Activated CD4-positive, alpha-beta memory T cell treated with anti-CD3 and anti-CD28 coated beads for 36 hours (primary cell): Measurements from ENCODE around the gene MYO1H. TPM values are rescaled to one million over a fixed set of nuclear protein-coding genes. Genes with fewer than 3 reads are reported as not detected.

Experiments used
- CTCF ChIA-PET: fragments of 350-600 bp; sonication (Branson Sonifier 250); formaldehyde crosslinking; loops from one replicate; lab custom pipeline; 2021; ENCODE audit warnings: antibody characterized with exemption, inconsistent platforms; lab: Charles Lee
- POLR2A ChIA-PET: fragments of 350-600 bp; sonication (Branson Sonifier 250); formaldehyde crosslinking; loops from one replicate; lab custom pipeline; 2021; ENCODE audit warnings: antibody characterized with exemption; lab: Charles Lee
- DNase-seq: peaks from one replicate; pipeline ENCODE4 v3.0.0-alpha.2; 2020
- H3K27ac Mint-ChIP-seq: one replicate; pipeline ENCODE4 v1.8.0; 2021; ENCODE audit warnings: mixed read lengths
- H3K27me3 Mint-ChIP-seq: one replicate; pipeline ENCODE4 v1.8.0; 2021; ENCODE audit warnings: mixed read lengths
- H3K36me3 Mint-ChIP-seq: one replicate; pipeline ENCODE4 v1.8.0; 2021; ENCODE audit warnings: mixed read lengths
- H3K4me1 Mint-ChIP-seq: one replicate; pipeline ENCODE4 v1.8.0; 2021; ENCODE audit warnings: low read depth, mixed read lengths
- H3K4me3 Mint-ChIP-seq: one replicate; pipeline ENCODE4 v1.8.0; 2021; ENCODE audit warnings: mild to moderate bottlenecking, mixed read lengths
- H3K9me3 Mint-ChIP-seq: one replicate; pipeline ENCODE4 v1.8.0; 2021; ENCODE audit warnings: mixed read lengths
- intact Hi-C: fragments of 100-400 bp; cut with micrococcal nuclease; formaldehyde crosslinking; loops from one replicate; pipeline ENCODE4 v1.15.1; 2023
- total RNA-seq, 2 experiments: library from RNA; stranded (reverse); gene quantifications; one replicate each; pipeline ENCODE4 v1.2.3, GENCODE V29; 2021

Gene MYO1H
- total RNA-seq, 2 experiments from 2014 or later = not detected

- ChIA-PET POLR2A (no interaction called here), CTCF (no interaction called here)
- intact Hi-C loops = no loop called here
- Mint-ChIP-seq H3K4me3 (no peak overlapping the region), H3K9me3 (no peaks in the 10 kb centered on the region), H3K27me3 (peaks cover 11% of the 10 kb centered on the region), H3K27ac (no peak overlapping the region), H3K36me3 (no peaks in the 10 kb centered on the region), H3K4me1 (peaks cover 14% of the 10 kb centered on the region)
- DNase-seq = no peak
These were observed 9.3 kb downstream of the MYO1H start for GRCh38 chr12:109357032-109357431.

DNA sequence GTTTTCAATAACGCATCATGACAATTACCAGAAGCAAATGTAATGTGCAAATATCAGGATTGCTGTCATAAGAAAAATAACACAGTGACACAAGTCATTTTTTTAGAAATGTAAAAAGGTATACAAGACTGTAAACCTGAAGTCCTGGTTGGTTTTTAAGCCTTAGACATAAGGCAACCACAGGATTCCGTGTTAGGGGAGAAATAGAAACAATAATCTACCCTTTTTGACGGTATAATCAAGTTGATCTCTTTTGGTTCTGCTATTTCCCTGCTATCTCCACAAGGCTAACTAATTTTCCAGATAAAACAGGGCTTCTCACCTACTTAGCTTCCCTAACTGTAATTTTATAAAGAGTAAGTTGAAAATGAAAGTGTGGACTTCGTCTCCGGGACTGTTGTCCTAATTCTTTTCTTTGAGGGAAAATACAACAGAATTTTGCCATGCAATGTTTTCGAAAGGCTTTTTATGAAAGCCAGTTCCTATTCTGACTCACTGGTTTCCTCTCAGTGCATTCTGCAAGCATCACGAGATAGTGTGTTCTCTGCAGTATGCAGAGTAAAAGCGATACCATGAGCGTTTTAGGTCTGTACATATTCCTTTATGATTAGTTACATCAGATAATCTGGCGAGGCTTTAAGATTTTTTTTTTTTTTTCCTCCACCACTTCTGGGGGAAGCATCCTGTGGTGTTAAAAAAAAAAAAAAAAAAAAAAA lies 10.6 kb downstream of the MYO1H start:
- no peak overlapping the region for H3K27ac Mint-ChIP-seq
- peaks cover 11% of the 10 kb centered on the region for H3K27me3 Mint-ChIP-seq
- no peak for DNase-seq
- peak overlapping the region; percentile 29 for H3K4me3 Mint-ChIP-seq
- peaks cover 14% of the 10 kb centered on the region for H3K4me1 Mint-ChIP-seq
- H3K9me3 Mint-ChIP-seq = no peaks in the 10 kb centered on the region
- ChIA-PET CTCF (no interaction called here), POLR2A (no interaction called here)
- no peaks in the 10 kb centered on the region for H3K36me3 Mint-ChIP-seq
- intact Hi-C loops = no loop called here

DNA sequence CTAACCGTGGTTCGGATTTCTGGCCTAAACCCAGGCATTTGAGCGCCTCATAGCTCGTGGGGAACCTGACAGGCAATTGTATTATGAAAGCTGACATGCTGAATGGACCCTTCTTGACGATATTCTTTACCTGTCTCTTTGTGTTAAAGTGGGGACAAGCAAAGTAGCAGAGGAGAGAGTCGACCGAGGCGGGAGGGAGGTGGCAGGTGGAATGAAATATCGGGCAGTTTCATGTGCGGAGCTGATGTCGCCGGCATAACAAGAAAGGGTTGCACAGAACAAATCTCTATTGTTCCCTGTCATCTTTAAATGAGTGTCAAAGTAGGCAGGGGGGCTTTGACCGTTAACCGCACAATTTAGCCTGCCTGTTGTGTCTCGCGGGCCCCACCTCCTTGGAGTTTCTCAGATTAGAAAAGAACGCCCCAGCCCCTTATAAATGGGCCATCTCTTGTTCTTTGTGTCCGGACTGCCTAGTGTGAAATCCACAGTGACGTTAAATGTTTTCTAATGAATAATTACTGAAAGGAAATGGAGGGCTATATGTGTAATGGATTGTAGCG lies 11.5 kb downstream of the MYO1H start:
- Mint-ChIP-seq H3K9me3 (no peaks in the 10 kb centered on the region), H3K27ac (no peak overlapping the region), H3K36me3 (no peaks in the 10 kb centered on the region), H3K4me1 (peaks cover 14% of the 10 kb centered on the region), H3K4me3 (no peak overlapping the region), H3K27me3 (peaks cover 9% of the 10 kb centered on the region)
- DNase-seq = no peak
- POLR2A ChIA-PET = no interaction called here
- CTCF ChIA-PET = no interaction called here
- intact Hi-C loops = no loop called here

GRCh38 chr12:109369831-109370230 lies 22.1 kb downstream of the MYO1H start:
- peaks cover 6% of the 10 kb centered on the region for H3K27me3 Mint-ChIP-seq
- no peak overlapping the region for H3K4me3 Mint-ChIP-seq
- no peak for DNase-seq
- H3K36me3 Mint-ChIP-seq = no peaks in the 10 kb centered on the region
- intact Hi-C loops = no loop called here
- H3K9me3 Mint-ChIP-seq = no peaks in the 10 kb centered on the region
- H3K27ac Mint-ChIP-seq = no peak overlapping the region
- CTCF ChIA-PET = no interaction called here
- no peaks in the 10 kb centered on the region for H3K4me1 Mint-ChIP-seq
- POLR2A ChIA-PET = no interaction called here

DNA sequence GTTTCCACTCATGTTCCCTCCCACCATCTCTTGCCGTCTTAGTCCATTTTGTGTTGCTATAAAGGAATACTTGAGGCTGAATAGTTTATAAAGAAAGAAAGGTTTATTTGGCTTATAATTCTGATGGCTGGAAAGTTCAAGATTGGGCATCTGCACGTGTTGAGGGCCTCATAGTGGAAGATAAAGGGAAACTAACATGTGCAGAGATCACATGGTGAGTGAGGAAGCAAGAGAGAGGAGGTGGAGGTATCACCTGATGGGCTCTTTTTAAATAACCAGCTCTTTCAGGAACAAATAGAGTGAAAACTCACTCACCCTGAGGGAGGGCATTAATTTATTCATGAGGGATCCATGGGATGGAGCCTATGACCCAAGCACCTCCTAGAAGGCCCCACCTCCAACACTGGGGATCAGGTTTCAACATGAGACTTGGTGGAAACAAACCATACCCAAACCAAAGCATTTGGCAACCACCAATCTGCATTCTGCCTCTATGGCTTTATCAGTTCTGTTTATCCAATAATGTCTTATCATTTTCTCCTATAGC lies 29.5 kb downstream of the MYO1H start:
- ChIA-PET CTCF (interaction anchor here (0.6 to 1.1 kb wide), 3 partner anchors 9 to 254 kb away, joined by 3 to 4 read pairs (median 3); no protein-coding TSS in a partner anchor), POLR2A (no interaction called here)
- no peak overlapping the region for H3K27ac Mint-ChIP-seq

DNA sequence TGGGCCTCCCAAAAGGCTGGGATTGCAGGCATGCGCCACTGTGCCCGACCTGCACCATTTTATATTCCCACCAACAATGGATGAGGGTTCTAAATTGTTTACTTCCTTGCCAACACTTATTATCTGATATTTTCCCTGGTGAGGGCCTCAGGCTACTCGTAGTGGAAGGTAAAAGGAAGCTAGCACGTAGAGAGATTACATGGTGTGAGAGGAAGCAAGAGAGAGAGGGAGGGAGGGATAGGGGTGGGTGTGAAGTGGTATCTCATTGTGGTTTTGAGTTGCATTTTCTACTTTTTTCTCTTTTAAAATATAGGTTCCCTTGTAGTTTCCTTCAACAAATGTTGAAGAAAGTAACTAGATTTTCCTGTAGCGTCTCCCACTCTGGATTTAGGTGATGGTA lies 30.9 kb downstream of the MYO1H start:
- Mint-ChIP-seq H3K4me3 (no peak overlapping the region), H3K27me3 (peaks cover 22% of the 10 kb centered on the region), H3K4me1 (no peaks in the 10 kb centered on the region), H3K27ac (no peak overlapping the region), H3K36me3 (no peaks in the 10 kb centered on the region), H3K9me3 (no peaks in the 10 kb centered on the region)
- POLR2A ChIA-PET = no interaction called here
- DNase-seq = no peak
- intact Hi-C loops = no loop called here
- CTCF ChIA-PET = interaction anchor here (1.9 kb wide), 1 partner anchor 15 kb away, joined by 8 read pairs; no protein-coding TSS in a partner anchor

More for the DNA sequence above, 29.5 kb downstream of the MYO1H start:
- Mint-ChIP-seq H3K27me3 (peaks cover 18% of the 10 kb centered on the region), H3K9me3 (no peaks in the 10 kb centered on the region), H3K4me1 (no peaks in the 10 kb centered on the region), H3K4me3 (no peak overlapping the region), H3K36me3 (no peaks in the 10 kb centered on the region)
- no peak for DNase-seq
- intact Hi-C loops = no loop called here

- H3K36me3 Mint-ChIP-seq = no peaks in the 10 kb centered on the region
- no peaks in the 10 kb centered on the region for H3K9me3 Mint-ChIP-seq
- DNase-seq = no peak
- H3K4me3 Mint-ChIP-seq = no peak overlapping the region
- no peak overlapping the region for H3K27ac Mint-ChIP-seq
- CTCF ChIA-PET = interaction anchor here (1.0 to 1.6 kb wide), 2 partner anchors 12 to 118 kb away, joined by 3 to 7 read pairs; no protein-coding TSS in a partner anchor
- intact Hi-C loops = no loop called here
- H3K27me3 Mint-ChIP-seq = peaks cover 26% of the 10 kb centered on the region
- POLR2A ChIA-PET = no interaction called here
- H3K4me1 Mint-ChIP-seq = no peaks in the 10 kb centered on the region
These were observed 34.3 kb downstream of the MYO1H start for GRCh38 chr12:109382031-109382430.

DNA sequence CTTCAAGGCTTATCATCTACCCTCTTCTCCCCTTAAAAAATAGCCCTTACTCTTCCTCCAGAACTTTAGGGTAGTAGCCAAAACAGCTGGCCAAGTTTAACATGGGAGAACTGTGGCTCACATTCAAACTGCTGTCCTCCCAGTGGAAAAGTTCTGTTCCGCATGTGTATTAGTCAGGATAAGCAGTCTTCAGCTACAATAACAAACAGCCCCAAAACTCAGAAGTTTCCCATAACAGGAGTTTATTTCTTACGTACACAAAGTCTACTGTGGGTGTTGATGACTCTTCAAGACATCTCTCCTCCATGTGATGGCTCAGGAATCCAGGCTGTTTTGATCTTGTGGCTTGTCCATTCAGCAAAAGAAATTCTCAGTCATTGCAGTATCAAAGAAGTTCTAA lies 35.5 kb downstream of the MYO1H start:
- no peak overlapping the region for H3K4me3 Mint-ChIP-seq
- intact Hi-C loops = no loop called here
- H3K27ac Mint-ChIP-seq = no peak overlapping the region
- no peak for DNase-seq
- H3K4me1 Mint-ChIP-seq = no peaks in the 10 kb centered on the region
- ChIA-PET POLR2A (no interaction called here), CTCF (interaction anchor here (1.0 to 1.6 kb wide), 4 partner anchors 11 to 271 kb away, joined by 3 to 7 read pairs (median 5); no protein-coding TSS in a partner anchor)
- no peaks in the 10 kb centered on the region for H3K36me3 Mint-ChIP-seq
- H3K27me3 Mint-ChIP-seq = peaks cover 30% of the 10 kb centered on the region
- H3K9me3 Mint-ChIP-seq = peaks cover 7% of the 10 kb centered on the region

- H3K36me3 Mint-ChIP-seq = no peaks in the 10 kb centered on the region
- DNase-seq = peak; percentile 11
- no peak overlapping the region for H3K27ac Mint-ChIP-seq
- peaks cover 7% of the 10 kb centered on the region for H3K9me3 Mint-ChIP-seq
- CTCF ChIA-PET = interaction anchor here (0.6 to 1.9 kb wide), 14 partner anchors 8 to 795 kb away, joined by 3 to 32 read pairs (median 4); partner anchors contain the start of gene MYO1H
- POLR2A ChIA-PET = no interaction called here
- H3K27me3 Mint-ChIP-seq = peaks cover 21% of the 10 kb centered on the region
- intact Hi-C loops = loop anchor here (1.0 to 5.0 kb wide), 2 partner anchors 38 to 121 kb away; partner anchors contain the start of gene MYO1H
- no peak overlapping the region for H3K4me3 Mint-ChIP-seq
- H3K4me1 Mint-ChIP-seq = no peaks in the 10 kb centered on the region
These were observed 37.8 kb downstream of the MYO1H start for GRCh38 chr12:109385339-109386058.

GRCh38 chr12:109386059-109386433 lies 38.3 kb downstream of the MYO1H start:
- Mint-ChIP-seq H3K27ac (no peak overlapping the region), H3K36me3 (no peaks in the 10 kb centered on the region), H3K4me3 (no peak overlapping the region), H3K4me1 (no peaks in the 10 kb centered on the region), H3K27me3 (peaks cover 19% of the 10 kb centered on the region), H3K9me3 (peaks cover 7% of the 10 kb centered on the region)
- DNase-seq = no peak
- intact Hi-C loops = loop anchor here (5.0 kb wide), 1 partner anchor 39 kb away; the partner anchor contains the start of gene MYO1H
- POLR2A ChIA-PET = no interaction called here
- CTCF ChIA-PET = interaction anchor here (0.6 to 1.9 kb wide), 13 partner anchors 8 to 286 kb away, joined by 3 to 32 read pairs (median 4); partner anchors contain the start of gene MYO1H

GRCh38 chr12:109387425-109388166 lies 39.9 kb downstream of the MYO1H start:
- ChIA-PET CTCF (interaction anchor here (1.1 to 3.8 kb wide), 6 partner anchors 10 to 124 kb away, joined by 3 to 25 read pairs (median 4); no protein-coding TSS in a partner anchor), POLR2A (no interaction called here)
- Mint-ChIP-seq H3K27me3 (peaks cover 29% of the 10 kb centered on the region), H3K9me3 (peaks cover 7% of the 10 kb centered on the region), H3K27ac (no peak overlapping the region), H3K4me1 (no peaks in the 10 kb centered on the region), H3K4me3 (no peak overlapping the region), H3K36me3 (no peaks in the 10 kb centered on the region)
- no peak for DNase-seq
- intact Hi-C loops = loop anchor here (5.0 kb wide), 1 partner anchor 40 kb away; the partner anchor contains the start of gene MYO1H
